Left cardiac atrium (tissue), 4 donors: ENCODE results near the gene GALNT1. TPM values are rescaled to one million over a fixed set of nuclear protein-coding genes. Genes with fewer than 3 reads are reported as not detected.

Source experiments
- ATAC-seq, 2 donors: fragments of 200-7000 bp; cut with Tn5 transposase; one replicate each; pipeline ENCODE4 v1.9.1; 2020; ENCODE audit warnings: mild to moderate bottlenecking in 2 of 2, moderate library complexity in 2 of 2
- DNase-seq: peaks from one replicate; pipeline ENCODE4 v3.0.0-alpha.2; 2020
- intact Hi-C, 2 donors: fragments of 100-400 bp; cut with DNase I; formaldehyde crosslinking; loops; one replicate each; pipeline versions ENCODE4 v1.14.1 to v1.15.1; 2022 to 2023
- total RNA-seq, 2 donors: library from RNA; stranded (reverse); fragmentation: NEBNext Ultra II Directional; extraction: Animal tissue kit (Norgen Biotek cat#: 25700); gene quantifications; one replicate each; pipeline ENCODE4 v1.2.1, GENCODE V29; 2021
- donor health status: DM: no; HTN: yes; CAD: no.
- donor health status: DM: no; HTN: yes; CAD: no; lungs with severe emphysema.
- donor health status: DM: yes; HTN: yes; CAD: no.
- donor health status: Dilated cardiomyopathy.

The GALNT1 gene
- total RNA-seq, 2 donors from 2014 or later: 54.1 to 58.5 TPM

GRCh38 chr18:35580701-35581539 lies 620 bp upstream of the GALNT1 start:
- DNase-seq (peak; percentile 70), ATAC-seq (peak; percentile 88 to 91)
- intact Hi-C loops: loop anchor here in 1 of 2 donors (5.0 to 10.0 kb wide), 3 partner anchors 84 to 166 kb away; partner anchors contain the start of gene INO80C

- peak; percentile 29 for DNase-seq
- ATAC-seq: peak; percentile 1 to 3
- intact Hi-C loops: loop anchor here in 1 of 2 donors (5.0 to 10.0 kb wide), 3 partner anchors 85 to 167 kb away; partner anchors contain the start of gene INO80C
Observed at GRCh38 chr18:35581898-35582641, 530 bp downstream of the GALNT1 start.

GRCh38 chr18:35582899-35583558 lies 1.5 kb downstream of the GALNT1 start:
- no peak for DNase-seq
- intact Hi-C loops: loop anchor here in 1 of 2 donors (5.0 to 10.0 kb wide), 3 partner anchors 86 to 168 kb away; partner anchors contain the start of gene INO80C
- ATAC-seq: no peak

GRCh38 chr18:35584735-35585134 lies 3.2 kb downstream of the GALNT1 start:
- intact Hi-C loops: loop anchor here in 1 of 2 donors (5.0 to 10.0 kb wide), 3 partner anchors 87 to 170 kb away; partner anchors contain the start of gene INO80C
- DNase-seq: no peak
- no peak for ATAC-seq

- intact Hi-C loops: loop anchor here in 1 of 2 donors (10.0 kb wide), 1 partner anchor 171 kb away; no protein-coding TSS in a partner anchor
- no peak for ATAC-seq
Observed at GRCh38 chr18:35585608-35586007, 4.1 kb downstream of the GALNT1 start.

GRCh38 chr18:35588122-35588521 lies 6.6 kb downstream of the GALNT1 start:
- intact Hi-C loops: loop anchor here in 1 of 2 donors (10.0 kb wide), 1 partner anchor 173 kb away; no protein-coding TSS in a partner anchor
- ATAC-seq: no peak
- DNase-seq: no peak

More at GRCh38 chr18:35585608-35586007, 4.1 kb downstream of the GALNT1 start:
- DNase-seq: no peak

GRCh38 chr18:35588995-35589394 lies 7.5 kb downstream of the GALNT1 start:
- no peak for DNase-seq
- intact Hi-C loops: loop anchor here in 1 of 2 donors (10.0 kb wide), 1 partner anchor 174 kb away; no protein-coding TSS in a partner anchor
- no peak for ATAC-seq

GRCh38 chr18:35589546-35589945 lies 8.0 kb downstream of the GALNT1 start:
- intact Hi-C loops: loop anchor here in 1 of 2 donors (10.0 kb wide), 1 partner anchor 175 kb away; no protein-coding TSS in a partner anchor
- no peak for DNase-seq
- ATAC-seq: no peak

GRCh38 chr18:35590935-35591334 lies 9.4 kb downstream of the GALNT1 start:
- DNase-seq: no peak
- intact Hi-C loops: no loop called here
- ATAC-seq: no peak

- ATAC-seq (no peak), DNase-seq (no peak)
- intact Hi-C loops: no loop called here
Observed at GRCh38 chr18:35592298-35592697, 10.8 kb downstream of the GALNT1 start.

- ATAC-seq (no peak), DNase-seq (no peak)
- intact Hi-C loops: no loop called here
Observed at GRCh38 chr18:35593859-35594258, 12.3 kb downstream of the GALNT1 start.

GRCh38 chr18:35597758-35598157 lies 16.2 kb downstream of the GALNT1 start:
- DNase-seq (no peak), ATAC-seq (no peak)
- intact Hi-C loops: no loop called here

GRCh38 chr18:35602193-35602820 lies 20.8 kb downstream of the GALNT1 start:
- no peak for DNase-seq
- no peak for ATAC-seq
- intact Hi-C loops: no loop called here

- no peak for ATAC-seq
- intact Hi-C loops: no loop called here
Observed at GRCh38 chr18:35603008-35603407, 21.5 kb downstream of the GALNT1 start.

GRCh38 chr18:35603528-35603927 lies 22.0 kb downstream of the GALNT1 start:
- DNase-seq: no peak
- ATAC-seq: no peak
- intact Hi-C loops: no loop called here

More at GRCh38 chr18:35603008-35603407, 21.5 kb downstream of the GALNT1 start:
- no peak for DNase-seq

- intact Hi-C loops: no loop called here
- DNase-seq (no peak), ATAC-seq (no peak)
Observed at GRCh38 chr18:35604369-35604768, 22.8 kb downstream of the GALNT1 start.

GRCh38 chr18:35605686-35606417 lies 24.3 kb downstream of the GALNT1 start:
- ATAC-seq (no peak), DNase-seq (no peak)
- intact Hi-C loops: no loop called here

GRCh38 chr18:35609236-35609635 lies 27.7 kb downstream of the GALNT1 start:
- intact Hi-C loops: no loop called here
- ATAC-seq (no peak), DNase-seq (no peak)
